Stimulated activated CD4-positive, alpha-beta T cell treated with anti-CD3 and anti-CD28 coated beads, Interleukin-1b, Interleukin-23, amount 100 ng/mL, for 48 hours (primary cell): Measurements from ENCODE around the gene DYSF.

ENCODE experiments used
- DNase-seq: peaks from one replicate; pipeline ENCODE4 v3.0.0-alpha.2; 2020

Gene DYSF

DNA sequence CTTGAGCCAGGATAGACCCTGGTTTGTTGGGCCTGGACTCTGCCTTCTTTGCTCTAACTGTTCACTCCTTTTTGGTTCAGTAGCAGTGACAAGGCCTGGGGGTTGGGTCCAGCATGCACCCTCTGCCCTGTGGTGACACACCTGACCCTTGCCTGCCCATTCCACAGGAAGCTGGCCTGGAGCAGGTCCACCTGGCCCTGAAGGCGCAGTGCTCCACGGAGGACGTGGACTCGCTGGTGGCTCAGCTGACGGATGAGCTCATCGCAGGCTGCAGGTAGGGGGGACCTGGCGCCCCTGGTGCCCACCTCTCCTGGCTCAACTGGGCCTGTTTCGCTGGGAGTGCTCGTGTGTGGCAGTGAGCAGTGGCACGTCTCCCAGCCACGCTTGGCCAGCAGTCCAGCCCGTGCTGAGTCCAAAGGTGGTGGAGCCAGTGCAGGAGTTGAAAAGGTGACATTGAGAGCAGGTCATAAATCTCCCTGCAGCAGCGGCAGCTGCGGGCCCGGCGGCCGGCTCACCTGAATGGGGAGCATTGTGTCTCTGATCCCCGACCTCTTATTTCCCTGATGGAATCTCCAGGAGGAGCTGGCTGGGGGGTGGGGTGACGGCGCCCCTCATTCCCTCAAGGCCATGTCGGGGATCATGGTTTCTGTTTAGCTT, 102.6 kb downstream of the DYSF start:
- no peak for DNase-seq

GRCh38 chr2:71556692-71557250, 103.4 kb downstream of the DYSF start:
- DNase-seq: no peak

DNA sequence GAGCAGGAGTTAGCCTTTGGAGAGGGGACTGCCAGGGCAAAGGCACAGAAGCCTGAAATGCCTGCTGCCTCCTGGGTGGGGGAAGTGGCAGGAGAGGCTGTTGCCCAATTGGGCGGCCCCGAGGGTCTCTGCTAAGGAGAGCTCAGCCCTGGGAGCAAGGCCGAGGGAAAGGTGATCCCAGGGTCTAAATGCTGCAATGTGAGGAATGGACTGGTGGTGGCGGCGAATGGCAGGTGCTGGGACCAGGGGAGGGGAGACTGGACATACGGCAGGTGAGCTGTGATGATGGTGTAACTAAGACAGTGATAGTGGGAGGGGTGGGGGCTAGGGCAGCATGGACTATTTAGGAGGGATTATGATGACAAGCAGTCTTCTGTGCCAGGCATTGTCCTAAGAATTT, 104.0 kb downstream of the DYSF start:
- no peak for DNase-seq

GRCh38 chr2:71558300-71559051, 105.1 kb downstream of the DYSF start:
- DNase-seq: no peak

- DNase-seq: no peak
Measured at GRCh38 chr2:71559080-71559827, 105.9 kb downstream of the DYSF start.

DNA sequence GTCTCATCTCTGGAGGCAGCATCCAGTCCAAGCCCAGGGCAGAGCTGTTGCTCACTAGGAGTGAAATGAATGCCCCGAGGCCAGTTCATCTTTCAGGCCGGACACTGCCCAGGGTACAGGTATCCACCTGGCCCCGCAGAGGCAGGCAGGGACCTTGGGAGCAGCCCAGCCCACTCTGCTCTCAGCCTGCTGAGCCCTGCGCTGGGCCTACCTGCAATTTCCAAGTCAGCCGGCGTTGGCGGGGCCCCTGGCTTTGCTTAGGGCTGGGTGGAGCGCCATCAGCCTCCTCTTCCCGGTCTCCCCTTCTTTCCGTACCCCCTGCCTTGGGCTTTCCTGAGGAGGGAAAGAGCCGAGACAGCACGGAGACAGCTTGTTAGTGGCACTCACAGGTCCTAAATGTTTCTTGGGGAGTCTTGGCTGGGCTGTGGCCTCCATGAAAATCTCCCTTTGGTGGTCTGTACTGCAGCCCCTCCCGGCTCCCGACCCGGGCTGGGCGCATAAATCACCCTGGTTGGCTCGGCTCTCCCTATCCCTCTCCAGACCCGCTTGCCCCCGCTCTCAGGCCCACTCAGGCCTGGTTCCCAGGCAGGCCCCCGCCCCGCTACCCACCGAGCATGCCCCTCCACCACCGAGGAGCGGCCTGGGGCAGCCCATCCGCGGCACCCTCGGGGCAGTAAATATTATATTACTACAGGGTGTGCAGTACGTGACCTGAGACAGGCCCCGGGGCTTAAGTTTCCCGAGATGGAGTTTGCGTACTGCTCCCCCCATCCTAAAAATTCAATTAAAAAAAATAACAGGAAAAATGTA, 106.7 kb downstream of the DYSF start:
- DNase-seq: no peak

- DNase-seq: no peak
Measured at GRCh38 chr2:71560638-71561011, 107.3 kb downstream of the DYSF start.

DNA sequence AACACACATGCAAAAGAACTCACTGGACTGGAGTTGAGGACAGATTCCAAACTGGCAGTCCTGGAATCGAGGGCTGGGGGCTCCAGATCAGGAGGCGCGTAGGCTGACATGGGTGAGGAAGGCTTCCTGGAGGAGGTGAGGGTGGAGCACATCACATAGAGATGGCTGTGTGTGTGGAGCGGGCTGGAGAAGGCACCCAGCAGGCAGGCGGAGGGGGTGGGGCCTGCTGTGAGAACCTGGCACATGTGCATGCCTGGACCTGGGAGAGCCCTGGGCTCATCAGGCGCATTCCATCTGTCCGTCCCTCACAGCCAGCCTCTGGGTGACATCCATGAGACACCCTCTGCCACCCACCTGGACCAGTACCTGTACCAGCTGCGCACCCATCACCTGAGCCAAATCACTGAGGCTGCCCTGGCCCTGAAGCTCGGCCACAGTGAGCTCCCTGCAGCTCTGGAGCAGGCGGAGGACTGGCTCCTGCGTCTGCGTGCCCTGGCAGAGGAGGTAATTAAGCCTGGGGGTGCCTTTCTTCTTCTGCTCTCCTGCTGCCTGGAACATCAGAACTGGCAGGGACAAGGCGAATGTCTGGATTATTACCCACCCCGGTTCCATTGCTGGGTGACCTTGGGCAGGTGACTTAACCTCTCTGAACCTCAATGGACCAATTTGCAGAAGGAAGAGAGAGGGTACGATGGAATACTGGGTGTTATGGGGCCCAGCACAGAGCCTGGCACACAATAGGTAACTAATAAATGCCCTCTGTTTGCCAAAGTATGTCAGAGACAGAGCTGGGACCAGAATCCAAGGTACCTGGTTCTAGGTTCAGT, 108.3 kb downstream of the DYSF start:
- no peak for DNase-seq

DNA sequence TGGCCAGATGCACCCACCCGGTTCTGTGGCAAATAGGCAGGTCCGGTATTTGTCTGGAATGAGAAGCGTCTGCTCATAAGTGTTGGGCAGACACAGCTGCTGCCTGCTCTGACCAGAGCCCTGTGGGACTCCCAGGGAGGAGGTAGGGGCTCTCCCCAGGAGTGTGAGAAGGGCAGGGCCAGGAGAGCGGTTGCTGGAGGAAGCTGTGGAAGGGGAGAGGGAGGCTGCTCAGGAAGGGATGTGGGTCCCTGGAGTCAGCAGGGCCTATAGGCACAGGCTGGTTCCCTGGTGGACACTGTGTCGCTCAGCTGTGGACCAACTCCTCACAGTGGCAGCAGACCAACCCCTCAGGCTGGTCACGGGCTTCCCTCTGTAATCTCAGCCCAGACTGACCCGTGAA, 109.2 kb downstream of the DYSF start:
- no peak for DNase-seq

DNA sequence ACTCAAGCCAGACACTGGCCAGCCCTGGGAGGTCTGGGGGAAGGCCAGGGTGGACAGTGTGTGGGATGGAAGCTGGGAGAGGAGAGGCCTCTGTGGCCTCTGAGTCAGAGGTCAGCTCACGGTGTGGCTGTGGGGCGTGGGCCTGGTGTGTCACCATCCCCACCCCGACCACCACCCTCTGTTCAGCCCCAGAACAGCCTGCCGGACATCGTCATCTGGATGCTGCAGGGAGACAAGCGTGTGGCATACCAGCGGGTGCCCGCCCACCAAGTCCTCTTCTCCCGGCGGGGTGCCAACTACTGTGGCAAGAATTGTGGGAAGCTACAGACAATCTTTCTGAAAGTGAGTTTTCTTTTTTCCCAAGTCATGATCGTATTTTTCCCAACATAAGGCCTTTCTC, 110.5 kb downstream of the DYSF start:
- DNase-seq: no peak

DNA sequence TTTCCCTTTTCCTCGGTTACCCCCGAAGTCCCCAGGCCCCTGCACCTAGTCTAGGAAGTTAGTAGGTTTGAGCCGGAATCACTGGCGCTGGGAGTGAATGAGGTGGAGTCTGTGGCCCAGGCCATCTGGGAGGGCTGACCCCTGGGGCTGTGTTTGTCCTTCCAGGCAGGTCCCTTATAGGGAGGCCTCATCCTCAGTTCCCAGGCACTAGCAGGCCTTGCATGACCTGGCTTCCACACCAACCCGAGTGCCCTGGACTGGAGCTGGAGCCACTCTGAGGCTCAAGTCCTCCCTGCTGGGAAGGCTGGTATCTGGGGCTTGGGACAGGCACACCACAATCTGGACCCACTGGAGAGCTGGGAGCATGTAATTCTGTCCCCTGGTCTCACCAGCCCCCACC, 111.0 kb downstream of the DYSF start:
- DNase-seq: no peak

- no peak for DNase-seq
Measured at GRCh38 chr2:71564790-71565189, 111.4 kb downstream of the DYSF start.

- no peak for DNase-seq
Measured at GRCh38 chr2:71566372-71566771, 113.0 kb downstream of the DYSF start.

GRCh38 chr2:71567625-71568024, 114.3 kb downstream of the DYSF start:
- no peak for DNase-seq

- DNase-seq: no peak
Measured at GRCh38 chr2:71568103-71568502, 114.7 kb downstream of the DYSF start.

DNA sequence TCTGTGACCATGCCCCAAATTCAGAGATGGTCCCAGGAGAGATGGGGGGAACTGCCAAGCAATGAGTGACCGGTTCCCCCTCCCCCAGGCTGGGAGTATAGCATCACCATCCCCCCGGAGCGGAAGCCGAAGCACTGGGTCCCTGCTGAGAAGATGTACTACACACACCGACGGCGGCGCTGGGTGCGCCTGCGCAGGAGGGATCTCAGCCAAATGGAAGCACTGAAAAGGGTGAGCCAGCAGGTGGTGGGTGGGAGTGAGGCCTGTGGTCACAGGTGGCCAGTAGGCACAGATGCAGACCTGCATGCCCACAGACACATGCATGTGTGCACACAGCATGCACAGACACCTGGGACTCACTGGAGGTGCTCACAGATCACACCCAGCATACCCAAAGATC, 117.2 kb downstream of the DYSF start:
- no peak for DNase-seq

GRCh38 chr2:71570951-71571460, 117.6 kb downstream of the DYSF start:
- DNase-seq: no peak

- no peak for DNase-seq
Measured at GRCh38 chr2:71571945-71572344, 118.6 kb downstream of the DYSF start.

DNA sequence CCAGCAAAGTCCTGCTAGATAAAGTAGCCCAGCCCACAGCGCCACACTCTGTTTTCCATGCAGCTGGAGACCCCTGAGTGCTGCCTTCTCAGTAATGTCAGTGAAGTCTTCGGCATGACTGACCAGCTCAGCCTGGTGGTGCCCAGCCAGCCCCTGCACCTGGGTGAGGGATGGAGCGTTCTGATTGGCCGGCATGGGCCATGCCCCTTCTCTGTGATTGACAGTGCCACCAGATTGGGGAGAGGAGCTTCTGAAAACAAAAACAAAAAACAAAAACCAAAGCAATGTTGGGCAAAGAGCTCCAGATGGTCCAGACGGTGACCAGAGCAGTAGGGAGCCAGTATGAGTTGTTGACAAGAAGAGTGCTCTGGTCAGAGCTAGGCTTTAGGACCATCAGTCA, 122.6 kb downstream of the DYSF start:
- no peak for DNase-seq

DNA sequence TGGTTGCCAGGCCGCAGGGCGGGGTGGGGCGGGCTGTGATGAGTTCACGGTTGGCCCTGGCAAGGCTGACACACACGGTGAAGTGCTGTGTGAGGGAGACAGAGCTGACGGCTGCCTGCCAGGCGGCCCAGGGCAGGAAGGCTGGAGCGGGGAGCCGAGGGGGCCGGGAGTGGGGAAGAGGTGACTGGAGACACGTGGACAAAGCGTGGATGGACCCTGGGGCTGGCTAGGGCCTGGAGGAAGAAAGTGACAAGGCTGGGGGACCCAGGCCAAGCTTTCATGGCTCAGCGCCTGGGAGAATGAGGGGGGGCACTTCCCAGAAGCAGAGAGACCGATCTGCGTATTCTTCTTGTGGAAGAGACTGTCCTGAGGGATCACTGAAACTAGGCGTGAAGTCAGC, 123.2 kb downstream of the DYSF start:
- no peak for DNase-seq

GRCh38 chr2:71577209-71577608, 123.8 kb downstream of the DYSF start:
- no peak for DNase-seq
